Stimulated activated CD4-positive, alpha-beta T cell treated with anti-CD3 and anti-CD28 coated beads, Interleukin-1b, Interleukin-23, amount 100 ng/mL, for 4 hours (primary cell): Measurements from ENCODE around the gene PPM1D.
"Not testable (repeated sequence)": the region's sequence is repeated elsewhere in the genome, so short reads cannot be mapped to it uniquely, and the experiment has no call there.

Source experiments
- DNase-seq, 2 donors: peaks; one replicate each; pipeline ENCODE4 v3.0.0-alpha.2; 2020; ENCODE audit warnings: low read depth in 2 of 2

The PPM1D gene

DNA sequence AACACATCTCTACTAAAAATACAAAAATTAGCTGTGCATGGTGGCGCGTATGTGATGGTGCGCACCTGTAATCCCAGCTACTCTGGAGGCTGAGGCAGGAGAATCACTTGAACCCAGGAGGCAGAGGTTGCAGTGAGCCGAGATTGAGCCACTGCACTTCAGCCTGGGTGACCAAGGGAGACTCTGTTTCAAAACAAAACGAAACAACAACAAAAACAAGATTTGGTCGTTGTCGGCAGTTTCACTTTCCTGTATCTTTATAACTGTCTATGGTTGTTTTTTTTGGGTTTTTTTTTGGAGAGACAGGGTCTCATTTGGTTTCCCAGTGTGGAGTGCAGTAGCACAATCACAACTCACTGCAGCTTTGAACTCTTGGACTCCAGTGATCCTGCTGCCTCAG lies 68.7 kb downstream of the PPM1D start:
- not testable (repeated sequence) for DNase-seq

DNA sequence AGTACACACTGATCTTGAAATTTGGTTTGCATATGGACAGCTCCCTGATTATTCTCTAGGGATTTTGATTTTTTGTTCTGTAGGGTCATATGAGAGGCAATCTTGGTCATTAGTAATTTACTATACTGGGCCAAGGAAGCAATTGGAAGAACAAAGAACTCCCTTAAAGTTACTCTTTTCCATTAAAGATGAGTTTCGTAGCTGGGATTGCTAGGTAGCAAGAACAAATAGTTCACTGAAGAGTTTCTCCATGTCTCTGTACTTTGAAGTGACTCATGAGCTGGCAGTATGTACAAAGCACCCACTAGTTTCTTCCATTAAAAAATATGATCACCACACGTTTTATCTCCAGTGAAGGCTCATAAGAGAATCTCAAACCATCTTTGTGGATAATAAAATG lies 71.5 kb downstream of the PPM1D start:
- DNase-seq: no peak

DNA sequence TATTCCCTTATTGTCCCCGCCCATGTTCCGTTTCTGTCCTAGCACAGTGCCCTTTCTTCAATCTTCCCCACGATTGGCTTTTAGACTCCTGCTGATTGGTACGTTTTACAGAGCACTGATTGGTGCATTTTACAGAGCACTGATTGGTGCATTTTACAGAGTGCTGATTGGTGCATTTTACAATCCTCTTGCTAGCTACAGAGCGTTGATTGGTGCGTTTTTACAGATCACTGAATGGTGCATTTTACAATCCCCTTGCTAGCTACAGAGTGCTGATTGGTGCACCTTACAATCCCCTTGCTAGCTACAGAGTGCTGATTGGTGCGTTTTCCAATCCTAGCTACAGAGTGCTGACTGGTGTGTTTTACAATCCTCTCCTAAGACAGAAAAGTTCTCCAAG lies 74.6 kb downstream of the PPM1D start:
- not testable (repeated sequence) for DNase-seq

DNA sequence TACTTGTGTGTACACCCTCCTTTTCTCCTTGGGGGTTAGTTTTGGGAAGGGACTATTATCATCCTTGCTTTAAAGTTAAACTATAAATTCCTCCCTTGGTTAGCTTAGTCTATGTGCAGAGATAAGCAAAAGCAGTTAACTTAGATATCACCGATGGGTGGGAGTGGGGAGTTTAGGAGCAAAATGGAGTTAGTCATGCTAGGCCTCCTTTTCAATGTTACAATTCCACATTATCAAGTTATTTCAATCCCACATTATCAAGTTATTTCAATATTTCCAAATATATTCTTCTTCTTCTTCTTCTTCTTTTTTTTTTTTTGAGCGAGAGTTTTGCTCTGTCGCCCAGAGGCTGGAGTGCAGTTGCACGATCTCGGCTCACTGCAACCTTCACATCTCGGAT lies 76.0 kb downstream of the PPM1D start:
- no peak for DNase-seq

DNA sequence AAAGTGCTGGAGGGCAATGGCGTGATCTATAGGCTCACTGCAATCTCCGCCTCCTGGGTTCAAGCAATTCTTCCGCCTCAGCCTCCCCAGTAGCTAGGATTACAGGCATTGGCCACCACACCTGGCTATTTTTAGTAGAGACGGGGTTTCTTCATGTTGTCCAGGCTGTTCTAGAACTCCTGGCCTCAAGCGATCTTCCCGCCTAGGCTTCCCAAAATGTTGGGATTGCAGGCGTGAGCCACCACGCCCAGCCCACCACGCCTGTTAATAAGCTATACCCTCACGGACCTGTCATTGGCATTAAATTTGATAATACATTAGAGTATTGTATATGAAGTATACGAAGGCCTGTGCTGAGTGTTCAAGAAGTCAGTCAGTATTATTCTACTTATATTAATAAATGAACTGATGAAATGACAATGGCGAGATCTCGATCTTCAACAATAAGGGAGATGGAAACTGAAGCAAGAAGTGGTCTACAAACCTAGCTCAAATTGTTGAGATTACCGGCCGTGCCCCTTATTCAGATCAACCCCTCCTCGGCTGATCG lies 76.8 kb downstream of the PPM1D start:
- no peak for DNase-seq

DNA sequence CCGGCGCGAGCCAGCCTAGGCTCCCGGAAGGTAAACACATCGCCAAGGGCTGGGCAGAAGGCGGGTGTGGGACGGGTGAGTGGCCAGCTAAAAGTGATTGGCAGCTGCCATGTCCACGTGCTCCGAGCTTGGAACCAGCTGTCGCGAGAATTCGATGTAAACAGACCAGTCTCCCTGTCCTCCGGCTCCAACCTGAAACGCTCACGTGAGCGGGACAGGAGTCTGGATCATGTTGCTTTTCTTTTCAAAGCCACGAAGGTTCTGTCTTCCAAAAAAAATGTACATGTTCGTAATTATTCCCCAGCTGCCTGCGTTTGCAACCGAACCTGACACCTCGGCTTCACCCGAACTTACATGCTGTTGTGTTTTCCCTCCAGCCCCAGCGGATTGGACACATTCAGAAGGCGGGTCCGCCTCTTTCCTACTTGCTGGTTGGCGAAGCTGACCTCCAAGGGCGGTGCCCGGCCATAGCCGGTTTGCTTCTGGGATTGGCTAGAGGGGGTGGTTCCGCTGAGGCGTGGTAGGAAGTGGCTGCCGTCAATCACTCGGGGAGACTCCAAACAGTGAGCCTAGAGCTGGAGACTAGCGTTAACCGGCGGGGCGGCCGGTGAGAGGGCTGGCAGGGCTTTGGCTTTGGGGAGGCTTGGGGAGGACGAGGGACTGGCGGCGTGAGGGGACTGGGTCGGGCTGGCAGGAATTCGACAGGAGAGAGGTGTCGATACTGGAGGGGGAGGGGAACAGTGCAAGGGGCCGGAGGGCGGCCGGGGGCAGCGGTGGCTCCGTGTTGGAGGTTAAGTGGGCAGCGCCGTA lies 77.5 kb downstream of the PPM1D start, which contains the start of gene BCAS3:
TSS of gene BCAS3 (plus strand) at position 544 of the 810 bp plus-strand sequence.
- DNase-seq: peak; percentile 86 to 92

DNA sequence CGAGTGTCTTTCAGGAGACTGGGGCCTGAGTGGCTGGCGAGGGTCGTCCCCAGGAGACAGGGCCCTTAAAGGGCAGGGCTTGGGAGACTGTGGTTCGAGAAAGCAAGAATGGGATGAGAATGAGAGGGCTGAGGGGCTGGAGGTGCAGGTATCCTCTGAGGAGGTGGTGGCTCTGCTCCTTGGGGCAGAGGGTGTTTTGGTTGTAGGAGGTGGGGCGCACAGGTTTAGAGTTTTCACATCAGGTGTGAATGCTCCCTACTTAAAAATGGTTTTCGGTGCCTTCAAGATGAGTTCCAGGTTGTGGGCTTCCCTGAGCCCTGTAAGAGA lies 78.1 kb downstream of the PPM1D start:
- peak in 1 of 2 donors; percentile 5 for DNase-seq

DNA sequence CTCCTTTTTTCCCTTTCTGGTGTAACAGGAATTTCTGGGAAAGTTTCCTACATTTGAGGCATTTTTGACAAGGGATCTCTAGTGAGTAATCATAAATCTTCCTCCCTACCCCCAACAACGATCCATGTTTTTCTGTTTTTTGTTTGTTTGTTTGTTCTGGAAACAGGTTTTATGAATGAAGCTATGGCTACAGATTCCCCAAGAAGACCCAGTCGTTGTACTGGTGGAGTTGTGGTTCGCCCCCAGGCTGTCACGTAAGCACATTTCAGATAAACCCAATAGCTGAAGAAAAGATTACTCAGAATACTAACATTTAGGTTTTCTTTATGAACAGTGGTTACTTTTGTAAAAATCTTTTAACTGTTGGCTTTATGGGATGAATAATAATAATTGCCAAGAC lies 79.3 kb downstream of the PPM1D start:
- DNase-seq: no peak

DNA sequence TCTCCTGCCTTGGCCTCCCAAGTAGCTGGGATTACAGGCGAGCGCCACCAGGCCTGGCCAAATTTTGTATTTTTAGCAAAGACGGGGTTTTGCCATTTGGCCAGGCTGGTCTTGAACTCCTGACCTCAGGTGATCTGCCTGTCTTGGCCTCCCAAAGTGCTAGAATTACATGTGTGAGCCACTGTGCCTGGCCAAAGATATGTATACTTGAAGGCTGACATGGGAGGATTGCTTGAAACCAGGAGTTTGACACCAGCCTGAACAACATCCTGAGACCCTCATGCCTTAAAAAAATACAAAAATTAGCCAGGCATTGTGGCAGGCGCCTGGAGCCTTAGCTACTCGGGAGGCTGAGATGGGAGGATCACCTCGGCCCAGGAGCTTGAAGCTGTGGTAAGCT lies 80.8 kb downstream of the PPM1D start:
- no peak for DNase-seq

DNA sequence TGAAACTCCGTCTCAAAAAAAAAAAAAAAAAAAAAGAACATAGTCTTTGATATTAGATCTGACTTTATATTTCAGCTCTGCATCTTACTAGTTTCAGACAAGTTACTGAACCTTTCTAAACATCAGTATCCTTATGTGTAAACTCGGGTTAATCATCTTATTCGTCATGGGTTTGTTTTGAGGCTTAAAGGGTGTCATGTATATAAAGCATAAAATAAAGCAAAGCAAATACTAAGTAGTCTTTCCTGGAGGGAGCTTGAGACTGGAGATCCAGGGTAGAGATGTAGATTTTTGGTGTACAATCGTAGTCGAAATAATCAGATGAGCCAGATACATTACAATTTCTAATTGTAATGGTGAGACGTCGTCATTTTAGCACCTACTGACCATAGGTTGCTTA lies 85.4 kb downstream of the PPM1D start:
- DNase-seq: no peak

DNA sequence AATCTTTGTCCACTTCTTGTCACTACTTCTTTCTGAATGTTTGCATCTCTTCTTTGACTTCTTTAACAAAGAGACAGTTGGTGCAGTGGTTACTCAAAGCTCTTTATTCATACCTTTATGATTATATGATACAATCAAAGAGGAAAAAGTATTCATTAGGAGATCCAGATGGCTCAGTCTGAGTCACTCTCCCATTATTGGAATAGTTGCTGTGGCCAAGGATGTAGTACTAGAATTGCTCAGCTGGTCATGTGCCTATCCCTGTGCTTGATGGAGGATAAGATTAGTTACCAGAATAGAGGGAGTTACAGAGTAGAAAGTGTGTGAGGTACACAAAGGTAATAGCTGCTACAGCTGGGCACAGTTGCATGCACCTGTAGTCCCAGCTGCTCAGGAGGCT lies 96.0 kb downstream of the PPM1D start:
- DNase-seq: no peak

DNA sequence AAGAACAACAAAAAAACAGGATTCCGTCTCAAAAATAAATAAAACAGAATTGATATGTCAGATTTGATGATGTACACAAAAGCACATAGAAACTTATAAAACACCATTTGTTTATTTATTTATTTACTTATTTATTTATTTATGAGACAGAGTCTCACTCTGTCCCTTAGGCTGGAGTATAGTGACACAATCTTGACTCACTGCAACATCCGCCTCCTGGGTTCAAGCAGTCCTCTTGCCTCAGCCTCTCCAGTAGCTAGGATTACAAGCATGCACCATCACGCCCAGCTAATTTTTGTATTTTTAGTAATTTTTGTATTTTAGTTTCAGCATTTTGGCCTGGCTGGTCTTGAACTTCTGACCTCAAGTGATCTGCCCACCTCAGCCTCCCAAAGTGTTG lies 99.1 kb downstream of the PPM1D start:
- DNase-seq: no peak

DNA sequence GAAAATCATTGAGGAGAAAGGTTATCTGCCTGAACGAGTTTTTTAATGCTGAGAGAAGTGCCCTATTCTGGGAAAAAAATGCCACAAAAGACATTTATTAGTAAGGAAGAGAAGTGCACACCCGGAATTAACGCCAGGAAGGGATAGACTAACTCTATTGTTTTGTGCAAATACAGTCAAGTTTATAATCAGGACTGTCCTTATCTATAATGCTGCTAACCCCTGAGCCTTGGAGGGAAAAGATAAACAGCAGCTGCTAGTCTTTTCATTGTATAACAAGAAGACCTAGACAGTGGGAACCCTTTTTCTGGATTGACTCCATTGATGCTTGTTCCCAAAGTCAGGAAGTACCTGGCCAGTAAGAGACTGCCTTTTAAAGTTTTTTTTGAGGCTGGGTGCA lies 104.2 kb downstream of the PPM1D start:
- DNase-seq: no peak

DNA sequence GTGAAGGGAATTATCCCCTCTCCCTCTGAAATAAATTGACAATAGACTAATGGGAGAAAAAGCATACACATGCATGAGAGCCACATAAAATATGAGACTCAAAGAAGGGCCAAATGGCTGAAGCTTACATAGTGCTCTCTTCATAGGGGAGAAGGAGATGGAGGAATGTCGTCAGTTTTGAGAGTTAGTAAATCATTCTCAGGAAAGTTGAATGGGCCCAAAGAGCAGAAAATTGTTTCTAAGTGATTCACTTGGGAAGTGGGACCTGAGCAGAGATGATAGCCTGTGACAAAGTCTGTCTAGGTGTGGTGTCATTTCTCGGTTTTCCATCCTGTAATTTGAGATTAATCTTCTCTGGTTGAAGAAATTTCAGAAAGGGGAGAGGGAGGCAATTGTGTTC lies 112.7 kb downstream of the PPM1D start:
- DNase-seq: no peak

DNA sequence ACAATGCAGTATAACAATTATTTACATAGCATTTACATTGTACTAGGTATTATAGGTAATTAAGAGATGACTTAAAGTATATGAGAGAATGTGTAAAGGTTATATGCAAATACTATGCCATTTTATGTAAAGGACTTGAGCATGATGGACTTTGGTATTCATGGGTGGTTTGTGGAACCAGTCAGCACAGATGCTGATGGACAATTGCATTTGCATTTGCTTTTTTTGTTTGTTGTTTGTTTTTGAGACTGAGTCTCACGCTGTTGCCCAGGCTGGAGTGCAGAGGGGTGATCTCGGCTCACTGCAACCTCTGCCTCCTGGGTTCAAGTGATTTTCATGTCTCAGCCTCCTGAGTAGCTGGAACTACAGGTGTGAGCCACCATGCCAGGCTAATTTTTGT lies 113.6 kb downstream of the PPM1D start:
- DNase-seq: no peak
